ENCODE results near the gene MIF4GD. TPM values are rescaled to one million over a fixed set of nuclear protein-coding genes. Genes with fewer than 3 reads are reported as not detected.

Gene MIF4GD
- total RNA-seq, 1 experiment from 2014 or later: 26.1 TPM

- H4K5ac ChIP-seq (ENCODE audit: insufficient read length, low read depth, low read length): no peak overlapping the region
- H3K14ac ChIP-seq (ENCODE audit: insufficient read depth, low read length): no peak overlapping the region
- H3K27me3 ChIP-seq (ENCODE audit: insufficient read depth, low read length): no peaks in the 10 kb centered on the region
- no peaks in the 10 kb centered on the region for H3K4me1 Mint-ChIP-seq
- H3K27ac ChIP-seq (ENCODE audit: insufficient read length, low read depth, low read length): no peak overlapping the region
- H3K9ac ChIP-seq (ENCODE audit: extremely low read depth, insufficient read length, low read length): no peak overlapping the region
- H3K4ac ChIP-seq (ENCODE audit: low read depth, low read length): no peak overlapping the region
- no peaks in the 10 kb centered on the region for H3K4me1 ChIP-seq (ENCODE audit: insufficient read depth, low read length)
- H2BK20ac ChIP-seq (ENCODE audit: low read depth, low read length, poor library complexity, severe bottlenecking): no peak overlapping the region
- H3K27me3 Mint-ChIP-seq (ENCODE audit: low read depth): no peaks in the 10 kb centered on the region
- no peaks in the 10 kb centered on the region for H3K9me3 Mint-ChIP-seq
- H3K79me1 ChIP-seq (ENCODE audit: insufficient read depth, low read depth, low read length, poor library complexity, severe bottlenecking): no peaks in the 10 kb centered on the region
- H3K56ac ChIP-seq (ENCODE audit: insufficient read length, low read depth, low read length): no peak overlapping the region
- no peak overlapping the region for H2AFZ ChIP-seq (ENCODE audit: low read length)
- no peaks in the 10 kb centered on the region for H4K20me1 ChIP-seq (ENCODE audit: control insufficient read depth, insufficient read depth, insufficient read length)
- no peak overlapping the region for H2BK12ac ChIP-seq (ENCODE audit: insufficient read length, low read depth, low read length)
- no peak overlapping the region for H4K8ac ChIP-seq (replicated peaks; ENCODE audit: insufficient read length, low read depth, low read length)
- no peaks in the 10 kb centered on the region for H3K9me3 ChIP-seq (ENCODE audit: control insufficient read depth, low read depth, low read length)
- TF ChIP-seq CTCF (conservative IDR thresholded peaks at IDR 0.05): no peak
- H3K4me2 ChIP-seq (ENCODE audit: insufficient read depth, insufficient read length, low read length): no peak overlapping the region
- H3K23me2 ChIP-seq (ENCODE audit: insufficient read length, low read depth, low read length, poor library complexity, severe bottlenecking): no peaks in the 10 kb centered on the region
- peak overlapping the region in 2 of 3 experiments; percentile 22 to 51; a peak in 1 of 7 replicates for H3K27ac Mint-ChIP-seq
- no peak overlapping the region for H3K4me3 Mint-ChIP-seq
- no peak overlapping the region for H2BK5ac ChIP-seq (ENCODE audit: insufficient read length, low read length)
- DNase-seq: no peak
- H3K36me3 Mint-ChIP-seq (ENCODE audit: insufficient read depth in 1 of 3, low read depth in 3 of 3): peaks cover 6 to 33% (median 26%) of the 10 kb centered on the region in 3 experiments; a peak in 6 of 7 replicates
- H3K23ac ChIP-seq (ENCODE audit: insufficient read length, low read depth, low read length): no peak overlapping the region
- no CpG with 5 or more reads among the region's 6 CpGs for WGBS (ENCODE audit: extremely low coverage, insufficient read length, low lambda C conversion rate)
- no peak overlapping the region for H2BK15ac ChIP-seq (ENCODE audit: low read depth, low read length)
- no peak overlapping the region for H3K18ac ChIP-seq (ENCODE audit: insufficient read length, low read depth, low read length)
- H2AK5ac ChIP-seq (ENCODE audit: insufficient read length, low read length): no peak overlapping the region
- no peak overlapping the region for H4K91ac ChIP-seq (ENCODE audit: insufficient read length, low read depth, low read length)
- no peak overlapping the region for H2BK120ac ChIP-seq (ENCODE audit: low read depth, low read length, poor library complexity, severe bottlenecking)
- no peak overlapping the region for H3T11ph ChIP-seq (ENCODE audit: low read length)
- H3K79me2 ChIP-seq (ENCODE audit: insufficient read depth, low read length): no peaks in the 10 kb centered on the region
Measured at GRCh38 chr17:75277664-75278071, 6.6 kb upstream of the MIF4GD start.

Measured in H9 (cell line).